H1 (cell line): ENCODE results near the gene FRMD4B. TPM values are rescaled to one million over a fixed set of nuclear protein-coding genes. Genes with fewer than 3 reads are reported as not detected.

ENCODE experiments used
- CTCF ChIA-PET: fragments of 300-600 bp; sonication (Branson Sonifier 250); formaldehyde crosslinking; loops from one replicate; lab custom pipeline; 2021; ENCODE audit not compliant: partially characterized antibody; lab: Charles Lee
- POLR2A ChIA-PET: fragments of 300-600 bp; sonication (Branson Sonifier 250); formaldehyde crosslinking; loops from one replicate; lab custom pipeline; 2021; ENCODE audit warnings: inconsistent platforms; ENCODE audit not compliant: partially characterized antibody; lab: Charles Lee
- DNase-seq, 2 experiments: peaks; one replicate each; pipeline versions ENCODE4 v3.0.0 to v3.0.0-alpha.2; 2010 to 2022; ENCODE audit warnings: low spot score in 2 of 2, low read depth in 1 of 2, mixed read lengths in 1 of 2
- FAIRE-seq: peaks from 2 replicates; lab custom pipeline; 2011; peaks lifted over from hg19 to GRCh38; lab: Jason Lieb, UNC
- H2AFZ ChIP-seq: 2 replicates; pipeline ENCODE4 v1.8.1; 2012; ENCODE audit warnings: low read length, inconsistent platforms
- H2AK5ac ChIP-seq: 2 replicates; pipeline ENCODE4 v1.6.1; 2013; ENCODE audit warnings: low read depth, low read length
- H2BK120ac ChIP-seq: replicated peaks from 2 replicates; pipeline ENCODE3; 2013; ENCODE audit warnings: low read depth, low read length, inconsistent platforms
- H2BK12ac ChIP-seq: 2 replicates; pipeline ENCODE4 v1.6.1; 2013; ENCODE audit warnings: low read depth, low read length
- H2BK15ac ChIP-seq: 2 replicates; pipeline ENCODE4 v1.6.1; 2013; ENCODE audit warnings: low read length
- H2BK20ac ChIP-seq: 2 replicates; pipeline ENCODE4 v1.6.1; 2013; ENCODE audit warnings: low read length
- H2BK5ac ChIP-seq: 2 replicates; pipeline ENCODE4 v1.6.1; 2013; ENCODE audit warnings: low read depth, low read length
- H3K14ac ChIP-seq: 2 replicates; pipeline ENCODE4 v1.6.1; 2013; ENCODE audit warnings: inconsistent platforms; ENCODE audit not compliant: insufficient read length
- H3K18ac ChIP-seq: 2 replicates; pipeline ENCODE4 v1.6.1; 2013; ENCODE audit warnings: low read length; ENCODE audit errors: extremely low read depth
- H3K23ac ChIP-seq: 2 replicates; pipeline ENCODE4 v1.6.1; 2013; ENCODE audit warnings: inconsistent platforms; ENCODE audit not compliant: insufficient read length
- H3K23me2 ChIP-seq: 2 replicates; pipeline ENCODE4 v1.6.1; 2013; ENCODE audit warnings: low read depth, low read length
- H3K27ac ChIP-seq: 2 replicates; pipeline ENCODE4 v1.6.1; 2011; ENCODE audit warnings: low read depth, low read length, inconsistent platforms
- H3K27me3 ChIP-seq, 4 experiments: replicated peaks in 1 of 4; 1 replicate in 1 of 4; 2 replicates in 3 of 4; pipeline versions ENCODE4 v1.6.1 to v1.8.1; 2011 to 2013; ENCODE audit warnings: low read length in 3 of 4, mild to moderate bottlenecking in 3 of 4, inconsistent platforms in 2 of 4, mixed read lengths in 2 of 4, moderate library complexity in 1 of 4; ENCODE audit not compliant: control insufficient read depth in 3 of 4, insufficient read depth in 3 of 4; ENCODE audit errors: extremely low read depth in 1 of 4
- H3K36me3 ChIP-seq, 4 experiments: 2 replicates each; pipeline versions ENCODE4 v1.6.1 to v1.8.1; 2011 to 2013; ENCODE audit warnings: mild to moderate bottlenecking in 4 of 4, low read length in 3 of 4, moderate library complexity in 2 of 4, control low read depth in 1 of 4, inconsistent platforms in 1 of 4; ENCODE audit not compliant: insufficient read depth in 4 of 4, control insufficient read depth in 2 of 4
- H3K4ac ChIP-seq: replicated peaks from 2 replicates; pipeline ENCODE3; 2013; ENCODE audit warnings: low read length, low read depth, mixed read lengths, inconsistent platforms; ENCODE audit not compliant: insufficient read length
- H3K4me1 ChIP-seq, 4 experiments: replicated peaks in 1 of 4; 1 replicate in 1 of 4; 2 replicates in 3 of 4; pipeline versions ENCODE4 v1.6.1 to v1.8.1; 2011 to 2013; ENCODE audit warnings: low read length in 3 of 4, inconsistent platforms in 2 of 4, mixed read lengths in 1 of 4; ENCODE audit not compliant: insufficient read depth in 4 of 4, control insufficient read depth in 3 of 4
- H3K4me2 ChIP-seq, 2 experiments: 2 replicates each; pipeline versions ENCODE4 v1.6.1 to v1.8.1; 2011 to 2013; ENCODE audit warnings: low read depth in 2 of 2, low read length in 2 of 2, control low read depth in 1 of 2, inconsistent platforms in 1 of 2, mild to moderate bottlenecking in 1 of 2; ENCODE audit not compliant: insufficient read depth in 1 of 2
- H3K4me3 ChIP-seq, 4 experiments: fragments of 200-600, 300-600 bp in 1 of 4; sonication (generic), shearing (Covaris generic), sonication (Bioruptor Twin) in 1 of 4; 2 replicates each; pipeline versions ENCODE4 v1.5.1 to v1.8.1; 2011 to 2016; ENCODE audit warnings: low read length in 4 of 4, low read depth in 3 of 4, control low read depth in 2 of 4, inconsistent platforms in 2 of 4, mild to moderate bottlenecking in 2 of 4, mixed read lengths in 1 of 4, moderate library complexity in 1 of 4; ENCODE audit not compliant: insufficient read depth in 2 of 4; ENCODE audit errors: extremely low read depth in 1 of 4
- H3K56ac ChIP-seq: replicated peaks from 2 replicates; pipeline ENCODE3; 2013; ENCODE audit warnings: low read depth, mild to moderate bottlenecking, mixed read lengths, low read length, inconsistent platforms; ENCODE audit not compliant: insufficient read length
- H3K79me1 ChIP-seq: 2 replicates; pipeline ENCODE4 v1.6.1; 2013; ENCODE audit warnings: low read depth, low read length, control low read depth
- H3K79me2 ChIP-seq, 2 experiments: 2 replicates each; pipeline versions ENCODE4 v1.6.1 to v1.8.1; 2012 to 2013; ENCODE audit warnings: low read length in 2 of 2, mild to moderate bottlenecking in 2 of 2, inconsistent platforms in 1 of 2; ENCODE audit not compliant: insufficient read depth in 2 of 2, control insufficient read depth in 1 of 2
- H3K9ac ChIP-seq, 4 experiments: replicated peaks in 1 of 4; 1 replicate in 1 of 4; 2 replicates in 3 of 4; pipeline versions ENCODE4 v1.6.1 to v1.8.1; 2011 to 2013; ENCODE audit warnings: low read depth in 3 of 4, low read length in 3 of 4, control low read depth in 2 of 4, mild to moderate bottlenecking in 2 of 4, moderate library complexity in 2 of 4, inconsistent platforms in 1 of 4; ENCODE audit errors: extremely low read depth in 1 of 4
- H3K9me3 ChIP-seq, 2 experiments: 2 replicates each; pipeline versions ENCODE4 v1.6.1 to v1.8.1; 2012 to 2013; ENCODE audit warnings: mild to moderate bottlenecking in 2 of 2, moderate library complexity in 2 of 2, control low read depth in 1 of 2, inconsistent platforms in 1 of 2, low read depth in 1 of 2, low read length in 1 of 2, mixed read lengths in 1 of 2; ENCODE audit not compliant: insufficient read depth in 2 of 2
- H4K20me1 ChIP-seq, 2 experiments: replicated peaks in 1 of 2; 2 replicates each; pipeline versions ENCODE3 to v1.8.1; 2011 to 2013; ENCODE audit warnings: inconsistent platforms in 2 of 2, low read length in 2 of 2, mild to moderate bottlenecking in 1 of 2; ENCODE audit not compliant: insufficient read depth in 2 of 2, control insufficient read depth in 1 of 2
- H4K5ac ChIP-seq: 2 replicates; pipeline ENCODE4 v1.6.1; 2013; ENCODE audit warnings: low read length, low read depth, mixed read lengths, inconsistent platforms; ENCODE audit not compliant: insufficient read length
- H4K8ac ChIP-seq: 2 replicates; pipeline ENCODE4 v1.8.0; 2013; ENCODE audit warnings: mild to moderate bottlenecking, moderate library complexity, low read length, inconsistent platforms; ENCODE audit not compliant: insufficient read depth; ENCODE audit errors: extremely low read depth
- H4K91ac ChIP-seq: replicated peaks from 2 replicates; pipeline ENCODE3; 2013; ENCODE audit warnings: low read length, mixed read lengths, inconsistent platforms; ENCODE audit not compliant: insufficient read length
- BCL11A ChIP-seq, 2 experiments: IDR thresholded peaks; one replicate each; pipeline ENCODE4 v1.6.1; 2011; ENCODE audit warnings: low read depth in 2 of 2, low read length in 2 of 2, mild to moderate bottlenecking in 2 of 2
- CHD1 ChIP-seq: IDR thresholded peaks from 2 replicates; pipeline ENCODE4 v1.6.1; 2012; ENCODE audit warnings: low read depth, low read length, improper control_type of control experiment
- EP300 ChIP-seq, 2 experiments: IDR thresholded peaks; 1 replicate in 1 of 2; 2 replicates in 1 of 2; pipeline ENCODE4 v1.6.1; 2011 to 2012; ENCODE audit warnings: low read depth in 2 of 2, low read length in 2 of 2, mild to moderate bottlenecking in 2 of 2, borderline replicate concordance in 1 of 2, inconsistent platforms in 1 of 2, moderate library complexity in 1 of 2
- POLR2A ChIP-seq, 2 experiments: IDR thresholded peaks; 1 replicate in 1 of 2; 2 replicates in 1 of 2; pipeline ENCODE4 v1.6.1; 2011; ENCODE audit warnings: low read depth in 2 of 2, low read length in 2 of 2, mild to moderate bottlenecking in 2 of 2; ENCODE audit errors: control extremely low read depth in 1 of 2
- RAD21 ChIP-seq, 2 experiments: IDR thresholded peaks in 1 of 2; conservative IDR thresholded peaks in 1 of 2; 2 replicates each; pipeline ENCODE4 v1.6.1; 2011; ENCODE audit warnings: low read depth in 2 of 2, low read length in 2 of 2, improper control_type of control experiment in 1 of 2, inconsistent platforms in 1 of 2, mild to moderate bottlenecking in 1 of 2, moderate library complexity in 1 of 2
- RBBP5 ChIP-seq: IDR thresholded peaks from 2 replicates; pipeline ENCODE4 v1.7.1; 2012; ENCODE audit warnings: low read depth, mild to moderate bottlenecking, inconsistent platforms, low read length, moderate library complexity, borderline replicate concordance
- RXRA ChIP-seq: IDR thresholded peaks from 2 replicates; pipeline ENCODE4 v1.6.1; 2011; ENCODE audit warnings: low read depth, mild to moderate bottlenecking, low read length, moderate library complexity; ENCODE audit not compliant: insufficient read depth
- SP2 ChIP-seq: IDR thresholded peaks from 2 replicates; pipeline ENCODE4 v1.6.1; 2012; ENCODE audit warnings: mild to moderate bottlenecking, low read length, inconsistent platforms
- SP4 ChIP-seq: IDR thresholded peaks from 2 replicates; pipeline ENCODE4 v1.6.1; 2012; ENCODE audit warnings: low read length, inconsistent platforms
- SRF ChIP-seq: IDR thresholded peaks from 2 replicates; pipeline ENCODE4 v1.6.1; 2011; ENCODE audit warnings: mild to moderate bottlenecking, low read depth, low read length, moderate library complexity
- TEAD4 ChIP-seq: IDR thresholded peaks from 2 replicates; pipeline ENCODE4 v1.6.1; 2012; ENCODE audit warnings: low read depth, low read length, inconsistent platforms, mixed read lengths
- YY1 ChIP-seq: IDR thresholded peaks from 2 replicates; pipeline ENCODE4 v1.6.1; 2011; ENCODE audit warnings: low read depth, mild to moderate bottlenecking, low read length
- WGBS, 2 experiments: shearing (Covaris generic) in 1 of 2; methylation state at CpG; one replicate each; pipeline versions ENCODE4 v1.1.6 to v1.1.7; 2013 to 2015; ENCODE audit warnings: low lambda C conversion rate in 2 of 2, mixed read lengths in 2 of 2, inconsistent platforms in 1 of 2, low coverage in 1 of 2, missing lambda C conversion rate in 1 of 2; ENCODE audit not compliant: insufficient replicate concordance in 2 of 2, insufficient coverage in 1 of 2, insufficient read length in 1 of 2; ENCODE audit errors: extremely low coverage in 1 of 2, missing lambda C conversion rate in 1 of 2; 5-methylcytosine and 5-hydroxymethylcytosine counted together
- polyA plus RNA-seq, 7 experiments: library from polyadenylated mRNA; depleted of rRNA in 3 of 7; stranded (reverse) in 5 of 7; unstranded in 2 of 7; fragments of >200 nt in 5 of 7; fragments of 200-250 nt in 2 of 7; gene quantifications; 1 replicate in 5 of 7; 2 replicates in 1 of 7; 4 replicates in 1 of 7; pipeline versions ENCODE4 v1.2.1 to v1.2.3, GENCODE V29; 2011 to 2013; ENCODE audit warnings: missing spikeins in 2 of 7, mixed read lengths in 2 of 7
- total RNA-seq: library from RNA; stranded (reverse); fragmentation: NEBNext Ultra II Directional; extraction: Animal tissue kit (Norgen Biotek cat#: 25700); gene quantifications from 2 replicates; pipeline ENCODE4 v1.2.1, GENCODE V29; 2021
- TF ChIP-seq, protein P1 (sequence below): IDR thresholded peaks from 2 replicates; pipeline ENCODE4 v1.6.1; 2012; ENCODE audit warnings: low read length, inconsistent platforms

Gene FRMD4B
- total and polyA plus RNA-seq, 2 of the 8 experiments (the other 6 are each of a cell fraction or from before 2014, with no cell fraction given) = 2.7 to 7.2 TPM

DNA sequence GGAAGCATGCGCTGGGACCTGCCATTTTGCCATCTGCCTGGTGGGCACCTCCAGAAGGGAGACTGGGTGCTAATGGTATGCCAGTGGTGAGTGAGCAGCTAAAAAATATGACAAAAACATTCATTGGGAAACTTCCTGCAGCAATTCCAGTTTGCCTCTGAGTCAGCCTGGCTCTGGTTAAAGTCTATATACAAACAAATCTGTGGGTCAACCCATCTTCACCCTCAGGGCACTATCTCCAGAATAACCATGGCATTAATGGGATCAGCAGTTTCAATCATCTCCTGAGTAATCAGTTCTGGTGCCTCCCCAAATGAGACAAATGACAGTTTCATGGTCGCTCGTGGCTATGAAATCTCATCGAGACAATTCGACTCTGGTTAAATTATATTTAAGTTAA lies 21.5 kb downstream of the FRMD4B start:
- Histone ChIP-seq H3K4me3 (no peak overlapping the region), H3K4me1 (no peaks in the 10 kb centered on the region), H2BK5ac (no peak overlapping the region), H2AFZ (no peak overlapping the region), H3K27ac (no peak overlapping the region), H3K14ac (no peak overlapping the region), H2AK5ac (no peak overlapping the region), H3K9me3 (no peaks in the 10 kb centered on the region), H3K4ac (no peak overlapping the region), H3K27me3 (no peaks in the 10 kb centered on the region), H3K36me3 (no peaks in the 10 kb centered on the region), H4K91ac (no peak overlapping the region), H2BK120ac (no peak overlapping the region), H4K20me1 (no peaks in the 10 kb centered on the region), H4K8ac (no peak overlapping the region), H3K23ac (no peak overlapping the region), H3K56ac (no peak overlapping the region), H4K5ac (no peak overlapping the region), H3K9ac (no peak overlapping the region), H3K4me2 (no peak overlapping the region), H2BK20ac (no peak overlapping the region), H2BK15ac (no peak overlapping the region), H3K18ac (no peak overlapping the region), H3K79me2 (no peaks in the 10 kb centered on the region), H2BK12ac (no peak overlapping the region), H3K23me2 (no peaks in the 10 kb centered on the region), H3K79me1 (no peaks in the 10 kb centered on the region)
- FAIRE-seq (no peak), DNase-seq (no peak)
- ChIA-PET CTCF (interaction anchor here (1.2 to 1.5 kb wide), 2 partner anchors 22 to 54 kb away, joined by 3 to 6 read pairs; no protein-coding TSS in a partner anchor), POLR2A (no interaction called here)
- 91% methylated on average over 5 of the region's 5 CpGs; no CpG with 5 or more reads in 1 of the 2 experiments for WGBS, 2 experiments
- no peak for TF ChIP-seq TEAD4
- TF ChIP-seq BCL11A (IDR thresholded peaks at IDR 0.05; ENCODE audit: low read depth in 2 of 2, low read length in 2 of 2) = no peak
- no peak for TF ChIP-seq POLR2A (IDR thresholded peaks at IDR 0.05; ENCODE audit: control extremely low read depth in 1 of 2, low read depth in 2 of 2, low read length in 2 of 2)
- no peak for TF ChIP-seq SRF
- TF ChIP-seq RAD21 (IDR thresholded peaks at IDR 0.05 in 1 of 2, conservative IDR thresholded peaks at IDR 0.05 in 1 of 2; ENCODE audit: low read depth in 2 of 2, low read length in 2 of 2) = no peak
- no peak for TF ChIP-seq YY1
- TF ChIP-seq, protein P1, sequence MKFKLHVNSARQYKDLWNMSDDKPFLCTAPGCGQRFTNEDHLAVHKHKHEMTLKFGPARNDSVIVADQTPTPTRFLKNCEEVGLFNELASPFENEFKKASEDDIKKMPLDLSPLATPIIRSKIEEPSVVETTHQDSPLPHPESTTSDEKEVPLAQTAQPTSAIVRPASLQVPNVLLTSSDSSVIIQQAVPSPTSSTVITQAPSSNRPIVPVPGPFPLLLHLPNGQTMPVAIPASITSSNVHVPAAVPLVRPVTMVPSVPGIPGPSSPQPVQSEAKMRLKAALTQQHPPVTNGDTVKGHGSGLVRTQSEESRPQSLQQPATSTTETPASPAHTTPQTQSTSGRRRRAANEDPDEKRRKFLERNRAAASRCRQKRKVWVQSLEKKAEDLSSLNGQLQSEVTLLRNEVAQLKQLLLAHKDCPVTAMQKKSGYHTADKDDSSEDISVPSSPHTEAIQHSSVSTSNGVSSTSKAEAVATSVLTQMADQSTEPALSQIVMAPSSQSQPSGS = no peak
- no peak for TF ChIP-seq SP4
- no peak for TF ChIP-seq CHD1
- no peak for TF ChIP-seq RXRA
- no peak for TF ChIP-seq EP300 (IDR thresholded peaks at IDR 0.05; ENCODE audit: borderline replicate concordance in 1 of 2, low read depth in 2 of 2, low read length in 2 of 2)
- TF ChIP-seq RBBP5 = no peak
- TF ChIP-seq SP2 = no peak
